ENCODE data around the gene RIOK2. TPM values are rescaled to one million over a fixed set of nuclear protein-coding genes. Genes with fewer than 3 reads are reported as not detected.

RIOK2 gene
- total and polyA plus RNA-seq, 10 of the 15 experiments (the other 5 are each of a cell fraction or from before 2014, with no cell fraction given): 23.0 to 69.1 (median 33.3) TPM

DNA sequence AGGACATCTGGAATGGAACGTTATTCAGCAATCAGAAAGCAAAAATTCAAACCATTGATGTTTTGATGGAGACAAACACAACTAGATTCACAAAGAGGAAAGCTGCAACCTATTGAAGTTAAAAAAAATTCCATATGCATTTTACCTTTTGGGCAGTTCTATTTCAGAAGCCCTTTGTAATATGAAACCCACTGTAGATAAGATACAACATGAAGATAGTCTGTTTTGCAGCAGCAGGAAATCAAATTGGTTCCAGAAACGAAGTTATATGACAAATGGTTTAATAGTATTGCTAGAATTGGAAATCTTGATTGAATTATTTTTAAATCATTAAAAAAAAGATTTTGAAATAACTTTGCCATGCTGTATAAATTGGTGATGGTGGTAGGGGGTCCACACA, 41.5 kb downstream of the RIOK2 start:
- Histone ChIP-seq H3K27ac (ENCODE audit: control insufficient read depth, insufficient read depth) (no peak overlapping the region), H3K9me3 (replicated peaks; ENCODE audit: control insufficient read depth, insufficient read depth, low read length) (no peaks in the 10 kb centered on the region), H3K36me3 (ENCODE audit: control insufficient read depth in 2 of 2, insufficient read depth in 2 of 2, low read length in 1 of 2) (no peaks in the 10 kb centered on the region), H3K4me1 (ENCODE audit: control insufficient read depth, insufficient read depth, low read length) (no peaks in the 10 kb centered on the region), H2AFZ (ENCODE audit: control insufficient read depth, low read depth, low read length) (no peak overlapping the region), H3K27me3 (replicated peaks in 1 of 2; ENCODE audit: control insufficient read depth in 2 of 2, insufficient read depth in 2 of 2, low read length in 1 of 2) (no peaks in the 10 kb centered on the region), H3K79me2 (ENCODE audit: control insufficient read depth, insufficient read depth, low read length) (no peaks in the 10 kb centered on the region), H4K20me1 (ENCODE audit: control insufficient read depth, insufficient read depth) (no peaks in the 10 kb centered on the region), H3K4me3 (no peak overlapping the region), H3K4me2 (ENCODE audit: control insufficient read depth, insufficient read depth) (no peak overlapping the region), H3K9ac (ENCODE audit: control insufficient read depth, insufficient read depth, low read length) (no peak overlapping the region)
- ChIA-PET POLR2A (interaction anchor here (0.8 kb wide), 1 partner anchor 27 kb away, joined by 3 read pairs; no protein-coding TSS in a partner anchor), CTCF (interaction anchor here (0.6 to 8.0 kb wide), 30 partner anchors 8 to 485 kb away, joined by 3 to 165 read pairs (median 5); no protein-coding TSS in a partner anchor), SMC1A (ENCODE audit: uncharacterized antibody, unreplicated experiment) (interaction anchor here (0.6 to 4.5 kb wide), 19 partner anchors 8 to 389 kb away, joined by 3 to 106 read pairs (median 5); no protein-coding TSS in a partner anchor), RAD21 (ENCODE audit: unreplicated experiment) (interaction anchor here (0.9 to 6.5 kb wide), 17 partner anchors 17 to 396 kb away, joined by 3 to 86 read pairs (median 5); no protein-coding TSS in a partner anchor)
- in situ Hi-C loops (cut with MboI): loop anchor here (5.0 kb wide), 1 partner anchor 94 kb away; no protein-coding TSS in a partner anchor
- TF ChIP-seq ZBTB40 (IDR thresholded peaks at IDR 0.05; ENCODE audit: borderline replicate concordance) (no peak), IKZF1 (conservative IDR thresholded peaks at IDR 0.05) (no peak), SREBF1 (IDR thresholded peaks at IDR 0.05; ENCODE audit: low read length) (no peak), CBFB (IDR thresholded peaks at IDR 0.05; ENCODE audit: low read depth) (no peak), RCOR1 (conservative IDR thresholded peaks at IDR 0.05; ENCODE audit: low read depth, low read length) (no peak), POLR2A (IDR thresholded peaks at IDR 0.05; ENCODE audit: low read depth, low read length) (no peak), PAX5 (IDR thresholded peaks at IDR 0.05; ENCODE audit: borderline replicate concordance, low read depth, low read length) (no peak), NFIC (IDR thresholded peaks at IDR 0.05; ENCODE audit: low read depth, low read length) (no peak), KDM1A (IDR thresholded peaks at IDR 0.05; ENCODE audit: borderline replicate concordance) (no peak), MAX (IDR thresholded peaks at IDR 0.05; ENCODE audit: low read depth, low read length) (no peak), TCF3 (IDR thresholded peaks at IDR 0.05; ENCODE audit: borderline replicate concordance, insufficient read depth, low read depth, low read length) (no peak), GATAD2B (conservative IDR thresholded peaks at IDR 0.05; ENCODE audit: low read depth) (no peak), RELA (IDR thresholded peaks at IDR 0.05; ENCODE audit: borderline replicate concordance, partially characterized antibody) (no peak), SREBF2 (IDR thresholded peaks at IDR 0.05; ENCODE audit: low read length) (no peak), HCFC1 (IDR thresholded peaks at IDR 0.05; ENCODE audit: low read length) (no peak)
- TF ChIP-seq, protein P1, sequence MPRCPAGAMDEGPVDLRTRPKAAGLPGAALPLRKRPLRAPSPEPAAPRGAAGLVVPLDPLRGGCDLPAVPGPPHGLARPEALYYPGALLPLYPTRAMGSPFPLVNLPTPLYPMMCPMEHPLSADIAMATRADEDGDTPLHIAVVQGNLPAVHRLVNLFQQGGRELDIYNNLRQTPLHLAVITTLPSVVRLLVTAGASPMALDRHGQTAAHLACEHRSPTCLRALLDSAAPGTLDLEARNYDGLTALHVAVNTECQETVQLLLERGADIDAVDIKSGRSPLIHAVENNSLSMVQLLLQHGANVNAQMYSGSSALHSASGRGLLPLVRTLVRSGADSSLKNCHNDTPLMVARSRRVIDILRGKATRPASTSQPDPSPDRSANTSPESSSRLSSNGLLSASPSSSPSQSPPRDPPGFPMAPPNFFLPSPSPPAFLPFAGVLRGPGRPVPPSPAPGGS (IDR thresholded peaks at IDR 0.05; ENCODE audit: borderline replicate concordance, insufficient read depth, low read depth, low read length, poor library complexity, severe bottlenecking): no peak
- WGBS (ENCODE audit: insufficient coverage, insufficient replicate concordance, low lambda C conversion rate, missing lambda C conversion rate): 22% methylated on average over 2 of the region's 2 CpGs
- DNase-seq (ENCODE audit: low read depth, low spot score) (no peak), FAIRE-seq (no peak), ATAC-seq (no peak)
- intact Hi-C loops (cut with micrococcal nuclease; ENCODE audit: unreplicated experiment): loop anchor here (5.0 kb wide), 1 partner anchor 99 kb away; no protein-coding TSS in a partner anchor
- no TSS peak for BruUV-seq (replicated peaks)

Data from GM12878 (cell line).